Middle frontal gyrus (tissue), 1 donor: ENCODE measurements around the gene EIF6.

Source experiments
- DNase-seq: peaks from one replicate; pipeline ENCODE4 v3.0.0-alpha.2; 2015; ENCODE audit warnings: low spot score; ENCODE audit errors: extremely low spot score

Gene EIF6

DNA sequence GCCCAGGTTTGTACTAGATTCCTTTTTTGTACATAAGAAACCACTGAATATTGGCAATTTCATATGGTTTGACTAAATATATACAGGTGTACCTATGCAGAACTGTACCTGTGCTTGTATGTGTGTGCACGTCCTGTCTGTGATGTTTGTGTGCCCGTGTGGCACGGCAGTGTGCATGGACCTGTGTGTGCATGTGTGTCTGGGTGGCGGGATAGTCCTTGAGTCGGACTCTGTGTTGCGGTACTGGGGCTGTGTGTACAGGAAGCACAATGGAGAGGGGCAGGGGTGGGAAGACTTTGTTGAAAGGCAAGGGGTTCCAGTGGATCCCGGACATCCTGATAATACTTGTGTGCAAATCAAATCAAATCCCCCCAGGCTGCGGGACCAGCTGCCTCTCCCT, 11.1 kb upstream of the EIF6 start:
- DNase-seq: no peak

DNA sequence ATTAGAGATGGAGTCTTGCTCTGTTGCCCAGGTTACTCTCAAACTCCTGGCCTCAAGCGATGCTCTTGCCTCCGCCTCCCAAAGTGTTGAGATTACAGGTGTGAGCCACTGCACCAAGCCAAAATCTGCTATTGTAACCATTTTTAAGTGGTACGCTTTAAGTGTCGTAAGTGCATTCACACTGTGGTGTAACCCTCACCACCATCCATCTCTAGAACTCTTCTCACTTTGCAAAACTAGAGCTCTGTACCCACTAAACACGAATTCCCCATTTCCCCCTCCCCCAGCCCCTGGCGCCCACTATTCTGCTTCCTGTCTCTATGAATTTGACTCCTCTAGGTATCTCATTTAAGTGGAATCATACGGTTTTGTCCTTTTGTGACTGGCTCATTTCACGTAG, 10.5 kb upstream of the EIF6 start:
- no peak for DNase-seq

DNA sequence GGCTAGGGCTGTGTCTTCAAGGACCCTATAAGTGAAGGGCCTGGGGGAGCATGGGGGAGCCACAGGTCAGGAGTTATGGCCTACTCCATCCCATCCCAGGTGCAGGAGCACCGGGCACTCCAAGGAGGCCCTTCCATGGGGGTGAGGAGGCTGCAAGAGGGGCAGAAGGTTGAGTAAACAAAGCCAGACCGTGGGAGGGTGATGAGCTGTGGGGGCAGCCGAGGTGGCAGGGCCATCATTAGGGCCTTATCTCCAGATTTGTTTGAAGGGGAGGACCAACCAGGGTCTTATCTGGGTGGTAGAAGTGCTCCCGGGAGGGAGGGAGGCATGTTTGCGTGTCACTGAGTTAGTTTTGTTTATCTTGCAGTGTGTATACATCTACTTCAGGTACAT, 9.7 kb upstream of the EIF6 start:
- DNase-seq: no peak

GRCh38 chr20:35293303-35294292, 9.0 kb upstream of the EIF6 start:
- no peak for DNase-seq

DNA sequence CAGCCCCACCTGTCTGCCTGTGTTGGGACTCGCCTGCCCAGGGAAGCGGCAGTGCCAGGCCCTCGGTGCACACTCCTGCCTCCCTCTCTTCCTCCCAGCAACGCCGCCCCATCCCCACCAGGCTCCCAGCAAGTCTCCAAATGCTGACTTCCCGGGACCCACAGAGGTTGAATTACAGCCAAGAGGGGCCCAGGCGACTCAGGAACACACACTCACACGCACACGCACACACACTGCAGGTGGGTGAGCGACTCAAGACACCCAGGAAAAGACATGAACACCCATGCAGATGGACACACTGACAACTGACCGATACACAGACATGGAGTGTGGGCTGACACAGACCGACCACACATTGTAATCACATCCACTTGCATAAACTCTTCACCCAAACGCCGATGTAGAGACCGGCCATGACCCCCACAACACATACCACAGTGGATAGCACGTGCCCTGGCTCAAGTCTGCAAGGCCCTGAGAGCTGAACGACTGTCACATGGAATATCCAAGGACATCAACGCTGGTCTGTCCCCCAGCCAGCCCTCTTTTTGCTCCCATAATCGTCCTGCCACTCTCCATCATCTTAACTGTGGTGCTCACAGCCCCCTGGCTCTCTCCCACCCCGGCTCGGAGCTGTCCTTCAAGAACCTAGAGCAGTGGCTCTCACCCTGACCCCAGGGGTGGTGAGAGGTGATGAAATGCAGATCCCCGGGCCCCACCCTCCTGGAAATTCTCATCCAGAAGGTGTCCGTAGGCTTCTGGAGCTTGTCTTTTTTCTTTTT, 8.1 kb upstream of the EIF6 start:
- DNase-seq: no peak

DNA sequence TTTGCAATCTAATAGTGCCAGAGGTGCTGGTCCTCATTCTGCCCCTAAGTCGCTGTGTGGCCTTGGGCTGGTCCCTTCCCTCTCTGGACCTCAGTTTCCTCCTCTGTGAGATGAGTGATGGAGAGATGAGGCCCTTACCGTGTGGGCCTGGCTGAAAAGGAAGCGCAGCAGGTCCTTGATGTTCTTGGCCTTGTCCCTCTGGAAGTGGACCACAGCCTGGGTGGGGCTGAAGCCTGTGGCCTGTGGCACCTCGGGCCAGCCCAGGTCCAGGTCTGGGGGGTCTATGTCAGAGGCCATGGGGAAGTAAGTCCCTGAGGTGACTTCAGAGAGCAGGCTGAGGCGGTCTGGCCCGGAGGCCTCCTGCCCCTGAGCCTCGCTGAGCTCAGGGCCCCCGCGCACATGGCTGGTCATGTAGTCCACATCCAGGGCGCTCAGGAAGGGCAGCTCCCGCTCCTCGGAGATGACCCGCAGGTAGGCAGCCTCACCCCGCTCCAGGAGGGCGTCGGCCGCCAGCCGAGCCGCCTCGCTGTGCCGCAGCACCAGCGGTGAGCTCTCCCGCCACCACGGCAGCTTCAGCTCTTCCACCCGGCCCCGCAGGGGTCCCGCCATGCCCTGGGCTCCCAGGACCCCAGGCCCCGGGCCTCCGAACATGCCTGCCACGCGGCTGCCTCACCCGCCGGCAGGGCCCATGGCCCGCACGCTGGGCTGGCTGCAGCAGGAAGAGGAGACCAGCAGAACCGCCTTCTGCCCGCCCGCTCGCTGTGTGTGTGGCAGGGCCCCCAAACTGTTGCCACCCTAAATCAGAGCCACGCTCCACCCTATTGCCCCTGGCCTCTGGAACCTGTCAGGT, 7.3 kb upstream of the EIF6 start, which contains the start of gene FAM83C:
Gene FAM83C, minus strand, starts transcription at position 772 of the 850 bp plus-strand sequence. Its CDS starts 121 bp downstream, at position 651.
- no peak for DNase-seq

DNA sequence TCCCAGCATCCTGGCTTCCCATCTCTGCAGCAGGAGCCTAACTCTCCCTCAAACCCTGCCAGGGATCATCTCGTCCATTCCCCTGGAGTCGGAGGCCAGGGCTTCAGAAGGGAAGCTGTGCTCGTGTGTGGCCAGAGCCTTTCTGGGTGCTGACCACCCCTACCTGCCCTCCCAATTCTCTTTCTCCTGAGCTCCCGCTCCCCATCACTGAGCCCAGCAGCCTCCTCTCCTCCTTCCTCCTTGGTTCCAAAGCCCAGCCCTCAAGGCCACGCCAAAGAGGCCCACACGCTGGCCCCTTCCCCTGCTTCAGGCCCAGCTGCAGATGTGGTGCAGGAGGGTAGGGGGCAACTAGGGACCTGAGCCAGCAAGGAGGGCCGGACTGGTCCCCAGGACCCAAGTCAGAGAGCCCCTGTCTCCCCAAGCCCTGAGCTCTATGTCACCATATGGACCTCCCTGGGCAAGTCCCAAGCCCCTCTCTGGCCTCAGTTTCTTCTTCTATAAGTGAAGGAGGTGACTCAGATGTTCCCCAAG, 6.4 kb upstream of the EIF6 start:
- no peak for DNase-seq

GRCh38 chr20:35290186-35290886, 5.8 kb upstream of the EIF6 start:
- no peak for DNase-seq

DNA sequence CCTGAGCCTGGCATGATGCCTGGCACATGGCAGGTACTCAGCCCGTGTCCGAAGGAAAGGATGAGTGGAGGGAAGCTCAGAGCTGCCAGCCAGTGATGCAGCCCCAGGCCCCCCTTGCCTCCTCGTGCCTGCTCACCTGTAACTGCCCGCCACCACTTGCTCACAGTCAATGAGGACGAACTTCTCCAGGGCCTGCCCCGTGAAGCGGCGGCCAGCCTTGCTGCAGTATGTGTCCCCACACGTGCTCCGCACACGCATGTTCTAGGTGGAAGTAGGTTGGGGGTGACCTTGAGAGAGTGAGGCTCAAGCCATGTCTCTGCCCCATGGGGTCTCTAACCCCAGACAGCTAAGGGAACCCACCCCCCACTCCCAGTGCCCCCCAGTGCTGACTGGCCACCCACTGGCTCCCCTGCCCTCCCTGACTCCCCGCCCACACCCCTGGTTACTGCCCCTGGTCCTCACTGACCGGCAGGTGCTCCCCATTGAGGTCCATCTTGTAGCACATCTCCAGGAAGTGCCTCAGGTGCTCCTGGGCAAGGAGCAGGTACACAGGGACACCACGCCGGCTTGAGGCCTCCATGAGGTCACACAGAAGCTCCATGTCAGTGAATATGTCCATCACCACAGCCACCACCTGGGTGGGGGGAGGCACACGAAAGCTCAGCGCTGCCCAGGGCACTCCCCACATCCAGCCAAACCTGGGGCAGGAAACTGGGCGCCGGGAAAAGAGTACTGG, 3.9 kb upstream of the EIF6 start:
- no peak for DNase-seq

DNA sequence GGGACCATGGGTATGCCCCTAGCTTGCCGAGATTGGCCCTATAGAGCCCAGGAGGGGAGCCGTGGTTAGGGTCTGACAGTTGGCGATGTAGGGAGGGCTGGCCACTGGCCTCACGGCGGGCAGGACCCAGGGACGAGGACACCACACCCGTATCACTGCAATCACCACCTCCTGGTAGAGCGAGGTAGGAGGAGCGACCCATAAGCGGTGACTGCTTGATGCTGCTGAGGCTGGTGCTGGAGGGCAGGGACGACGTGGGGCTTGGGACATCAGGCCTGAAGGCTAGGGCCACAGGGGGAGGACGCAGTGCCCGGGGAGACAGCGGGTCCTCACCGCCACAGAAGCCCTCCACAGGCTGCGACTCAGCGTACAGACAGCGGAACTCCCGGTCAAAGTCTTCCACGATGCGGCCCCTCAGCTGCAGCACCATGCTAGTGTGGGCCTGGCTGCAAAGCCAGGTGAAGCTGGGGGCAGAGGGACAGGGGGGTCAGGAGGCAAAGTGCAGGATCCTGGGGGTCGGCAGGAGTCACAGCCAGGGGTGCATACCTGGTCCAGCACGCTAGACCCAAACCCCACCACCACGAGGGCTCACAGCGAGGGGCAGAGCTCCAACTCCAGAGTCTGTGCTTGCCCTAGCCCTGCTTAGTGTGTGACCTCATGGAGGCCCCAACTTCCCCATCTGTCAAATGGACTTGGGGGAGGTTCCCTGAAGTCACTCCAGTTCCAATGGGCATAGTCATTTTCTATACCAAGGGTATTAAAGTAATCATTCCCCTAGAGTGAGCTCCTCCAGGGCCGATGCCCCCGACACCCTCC, 3.1 kb upstream of the EIF6 start:
- no peak for DNase-seq

DNA sequence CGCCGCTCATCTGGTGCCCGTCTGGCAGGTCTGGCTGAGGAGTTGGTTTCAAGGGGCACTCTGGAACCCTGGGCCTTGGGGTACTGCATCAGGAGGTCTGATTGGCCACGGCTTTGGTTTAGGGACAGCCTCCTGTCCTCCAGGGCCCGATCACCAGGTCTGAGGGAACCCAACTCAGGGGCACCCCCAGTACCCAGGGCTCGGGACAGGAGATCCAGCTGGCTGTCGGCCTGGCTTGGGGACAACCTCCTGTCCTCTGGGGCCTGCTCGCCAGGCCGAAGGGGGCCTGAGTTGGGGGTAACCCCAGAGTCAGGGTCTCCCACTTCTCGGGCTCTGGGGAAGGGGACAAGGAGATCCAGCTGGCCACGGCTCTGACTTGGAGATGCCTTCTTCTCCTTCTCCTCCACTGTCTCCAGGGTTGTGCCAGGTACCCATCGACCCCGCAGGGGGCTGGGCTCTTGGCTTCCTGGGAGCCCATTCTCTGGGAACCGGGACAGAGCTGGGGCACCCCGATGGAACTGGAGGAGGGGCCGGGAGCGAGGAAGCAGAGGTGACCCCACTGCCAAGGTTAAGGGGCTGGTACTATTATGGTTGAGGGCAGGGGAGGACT, 2.4 kb upstream of the EIF6 start:
- no peak for DNase-seq

- DNase-seq: no peak
These were observed 1.7 kb upstream of the EIF6 start for GRCh38 chr20:35286077-35286898.

DNA sequence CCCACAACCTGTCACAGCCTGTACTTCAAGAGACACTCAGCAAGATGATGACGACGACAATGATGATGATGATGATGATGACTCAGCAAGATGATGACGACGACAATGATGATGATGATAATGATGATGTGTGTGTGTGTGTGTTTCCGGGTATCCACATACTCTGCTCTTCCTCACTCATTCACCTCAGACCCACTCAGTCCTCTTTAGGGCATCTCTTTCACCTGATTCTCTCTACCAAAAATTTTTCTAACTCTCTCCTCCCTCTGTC, 1.2 kb upstream of the EIF6 start:
- DNase-seq: no peak

GRCh38 chr20:35284992-35285805, 627 bp upstream of the EIF6 start:
- DNase-seq: no peak

GRCh38 chr20:35283441-35284266, 918 bp downstream of the EIF6 start:
- DNase-seq: no peak

DNA sequence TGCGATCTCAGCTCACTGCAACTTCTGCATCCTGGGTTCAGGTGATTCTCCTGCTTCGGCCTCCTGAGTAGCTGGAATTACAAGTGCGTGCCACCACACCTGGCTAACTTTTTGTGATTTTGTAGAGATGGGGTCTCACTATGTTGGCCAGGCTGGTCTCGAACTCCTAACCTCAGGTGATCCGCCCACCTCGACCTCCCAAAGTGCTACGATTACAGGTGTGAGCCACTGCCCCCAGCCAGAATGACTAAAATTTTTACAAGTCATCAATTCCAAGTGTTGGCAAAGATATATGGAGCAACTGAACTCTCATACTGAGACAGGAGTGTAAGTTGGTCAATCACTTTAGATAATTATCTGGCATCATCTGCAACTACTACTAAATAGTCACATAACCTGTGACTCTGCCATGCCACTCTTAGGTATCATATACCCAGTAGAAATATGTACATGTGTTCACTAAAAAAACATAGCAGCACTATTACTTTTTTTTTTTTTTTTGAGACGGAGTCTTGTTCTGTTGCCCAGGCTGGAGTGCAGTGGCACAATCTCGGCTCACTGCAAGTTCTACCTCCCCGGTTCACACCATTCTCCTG, 3.0 kb downstream of the EIF6 start:
- DNase-seq: no peak
